Central memory CD4-positive, alpha-beta T cell (primary cell): ENCODE data around the gene RAB15.

Experiments
- DNase-seq: peaks from one replicate; pipeline ENCODE4 v3.0.0; 2022

Gene RAB15

DNA sequence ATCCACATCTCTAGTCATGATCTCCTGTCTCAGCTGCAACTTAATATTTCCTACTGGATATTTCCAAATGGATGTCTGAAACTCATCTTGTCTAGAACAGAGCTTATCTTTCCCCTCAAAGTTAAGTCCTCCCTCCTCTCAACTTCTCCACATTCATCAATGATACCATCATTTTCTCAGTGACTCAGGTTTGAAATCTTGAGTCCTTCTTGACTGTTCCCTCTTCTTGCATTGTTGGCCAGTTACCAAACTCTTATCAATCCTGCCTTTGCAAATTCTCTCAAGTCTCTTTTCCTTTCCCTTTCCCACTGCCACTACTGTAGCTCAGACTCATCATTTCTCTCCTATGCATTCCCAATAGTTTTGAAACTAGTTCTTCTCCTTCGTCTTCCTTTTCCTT, 72.2 kb downstream of the RAB15 start:
- no peak for DNase-seq
